ENCODE results near the gene RERE.

The RERE gene

GRCh38 chr1:8404460-8405370 lies 412.7 kb downstream of the RERE start:
- DNase-seq (ENCODE audit: low read depth), result no peak

- no peak for DNase-seq (ENCODE audit: low read depth)
Observed at GRCh38 chr1:8402109-8402710, 415.2 kb downstream of the RERE start.

- DNase-seq (ENCODE audit: low read depth), result no peak
Observed at GRCh38 chr1:8398677-8399076, 418.8 kb downstream of the RERE start.

- DNase-seq (ENCODE audit: low read depth), result no peak
Observed at GRCh38 chr1:8398086-8398485, 419.4 kb downstream of the RERE start.

GRCh38 chr1:8397511-8397910 lies 419.9 kb downstream of the RERE start:
- no peak for DNase-seq (ENCODE audit: low read depth)

GRCh38 chr1:8396786-8397406 lies 420.5 kb downstream of the RERE start:
- peak; percentile 96 for DNase-seq (ENCODE audit: low read depth)

GRCh38 chr1:8396083-8396785 lies 421.2 kb downstream of the RERE start:
- DNase-seq (ENCODE audit: low read depth), result peak; percentile 49

- no peak for DNase-seq (ENCODE audit: low read depth)
Observed at GRCh38 chr1:8395433-8395866, 422.0 kb downstream of the RERE start.

GRCh38 chr1:8394456-8395321 lies 422.8 kb downstream of the RERE start:
- peak; percentile 63 for DNase-seq (ENCODE audit: low read depth)

- no peak for DNase-seq (ENCODE audit: low read depth)
Observed at GRCh38 chr1:8392522-8392921, 424.9 kb downstream of the RERE start.

GRCh38 chr1:8390707-8391106 lies 426.7 kb downstream of the RERE start:
- no peak for DNase-seq (ENCODE audit: low read depth)

GRCh38 chr1:8389958-8390535 lies 427.4 kb downstream of the RERE start:
- DNase-seq (ENCODE audit: low read depth), result no peak

GRCh38 chr1:8388732-8389562 lies 428.5 kb downstream of the RERE start:
- no peak for DNase-seq (ENCODE audit: low read depth)

- no peak for DNase-seq (ENCODE audit: low read depth)
Observed at GRCh38 chr1:8386247-8386646, 431.2 kb downstream of the RERE start.

GRCh38 chr1:8384577-8384976 lies 432.9 kb downstream of the RERE start:
- no peak for DNase-seq (ENCODE audit: low read depth)

- DNase-seq (ENCODE audit: low read depth), result no peak
Observed at GRCh38 chr1:8384088-8384487, 433.4 kb downstream of the RERE start.

GRCh38 chr1:8382608-8383505 lies 434.6 kb downstream of the RERE start:
- no peak for DNase-seq (ENCODE audit: low read depth)

GRCh38 chr1:8382051-8382505 lies 435.4 kb downstream of the RERE start:
- no peak for DNase-seq (ENCODE audit: low read depth)

- DNase-seq (ENCODE audit: low read depth), result no peak
Observed at GRCh38 chr1:8381618-8382017, 435.8 kb downstream of the RERE start.
